GM19438 (cell line): Measurements from ENCODE around the gene DCDC1.

Experiments used
- ATAC-seq: cut with Tn5 transposase; IDR thresholded peaks from one replicate; pipeline ENCODE4 v1.9.1; 2021; ENCODE audit warnings: low read depth; ENCODE audit not compliant: unreplicated experiment

DCDC1 gene

GRCh38 chr11:31237819-31238760, 131.4 kb downstream of the DCDC1 start:
- no peak for ATAC-seq

- ATAC-seq = no peak
Measured at GRCh38 chr11:31236143-31236542, 133.4 kb downstream of the DCDC1 start.

GRCh38 chr11:31233425-31233824, 136.1 kb downstream of the DCDC1 start:
- no peak for ATAC-seq

- no peak for ATAC-seq
Measured at GRCh38 chr11:31231601-31232000, 137.9 kb downstream of the DCDC1 start.

- no peak for ATAC-seq
Measured at GRCh38 chr11:31218847-31219246, 150.7 kb downstream of the DCDC1 start.

- no peak for ATAC-seq
Measured at GRCh38 chr11:31214372-31214771, 155.2 kb downstream of the DCDC1 start.

GRCh38 chr11:31199378-31199777, 170.2 kb downstream of the DCDC1 start:
- ATAC-seq = no peak

GRCh38 chr11:31173926-31174680, 195.4 kb downstream of the DCDC1 start:
- ATAC-seq = no peak

GRCh38 chr11:31160504-31161422, 208.8 kb downstream of the DCDC1 start:
- ATAC-seq = peak; percentile 62

- no peak for ATAC-seq
Measured at GRCh38 chr11:31150841-31151240, 218.7 kb downstream of the DCDC1 start.

- no peak for ATAC-seq
Measured at GRCh38 chr11:31150011-31150410, 219.5 kb downstream of the DCDC1 start.

GRCh38 chr11:31141789-31142188, 227.8 kb downstream of the DCDC1 start:
- no peak for ATAC-seq

- ATAC-seq = no peak
Measured at GRCh38 chr11:31139479-31139878, 230.1 kb downstream of the DCDC1 start.

- ATAC-seq = no peak
Measured at GRCh38 chr11:31132531-31133421, 236.8 kb downstream of the DCDC1 start.

GRCh38 chr11:31131760-31132159, 237.8 kb downstream of the DCDC1 start:
- ATAC-seq = no peak

- ATAC-seq = no peak
Measured at GRCh38 chr11:31127290-31127689, 242.2 kb downstream of the DCDC1 start.

GRCh38 chr11:31120428-31120827, 249.1 kb downstream of the DCDC1 start:
- no peak for ATAC-seq

- ATAC-seq = no peak
Measured at GRCh38 chr11:31118566-31118965, 251.0 kb downstream of the DCDC1 start.

- no peak for ATAC-seq
Measured at GRCh38 chr11:31117038-31117437, 252.5 kb downstream of the DCDC1 start.

- no peak for ATAC-seq
Measured at GRCh38 chr11:31114442-31114841, 255.1 kb downstream of the DCDC1 start.
